ENCODE results near the gene HOXC11.

- TF ChIP-seq CTCF (IDR thresholded peaks at IDR 0.05) = no peak
- TF ChIP-seq EZH2 (IDR thresholded peaks at IDR 0.05; ENCODE audit: borderline replicate concordance, insufficient read depth, low read depth, low read length, poor library complexity, severe bottlenecking) = peak; percentile 10
Observed at GRCh38 chr12:53966385-53967133, 6.4 kb upstream of the HOXC11 start.
